Measurements from ENCODE around the gene TTC34.
A peak's percentile ranks its signal among the peaks of the same experiment; 100 is the strongest.

The TTC34 gene

GRCh38 chr1:2646837-2647236 is 154.7 kb downstream of the TTC34 start:
- TF ChIP-seq GATA2 (IDR thresholded peaks at IDR 0.05; ENCODE audit: low read depth, low read length) (no peak), GATA3 (IDR thresholded peaks at IDR 0.05; ENCODE audit: low read depth, low read length) (no peak)

- no peak for TF ChIP-seq GATA3 (IDR thresholded peaks at IDR 0.05; ENCODE audit: low read depth, low read length)
- no peak for TF ChIP-seq GATA2 (IDR thresholded peaks at IDR 0.05; ENCODE audit: low read depth, low read length)
Measured at GRCh38 chr1:2645776-2646175, 155.7 kb downstream of the TTC34 start.

GRCh38 chr1:2645143-2645542 is 156.3 kb downstream of the TTC34 start:
- TF ChIP-seq GATA3 (IDR thresholded peaks at IDR 0.05; ENCODE audit: low read depth, low read length): no peak
- TF ChIP-seq GATA2 (IDR thresholded peaks at IDR 0.05; ENCODE audit: low read depth, low read length): no peak

GRCh38 chr1:2644591-2645101 is 156.8 kb downstream of the TTC34 start:
- TF ChIP-seq GATA2 (IDR thresholded peaks at IDR 0.05; ENCODE audit: low read depth, low read length): no peak

GRCh38 chr1:2644171-2644570 is 157.3 kb downstream of the TTC34 start:
- no peak for TF ChIP-seq GATA3 (IDR thresholded peaks at IDR 0.05; ENCODE audit: low read depth, low read length)
- TF ChIP-seq GATA2 (IDR thresholded peaks at IDR 0.05; ENCODE audit: low read depth, low read length): no peak

GRCh38 chr1:2643414-2644077 is 157.9 kb downstream of the TTC34 start:
- no peak for TF ChIP-seq GATA3 (IDR thresholded peaks at IDR 0.05; ENCODE audit: low read depth, low read length)

GRCh38 chr1:2642560-2643413 is 158.7 kb downstream of the TTC34 start:
- TF ChIP-seq GATA2 (IDR thresholded peaks at IDR 0.05; ENCODE audit: low read depth, low read length) (0 out of 2 replicates have a peak, but pooled peaks have one; percentile 6), GATA3 (IDR thresholded peaks at IDR 0.05; ENCODE audit: low read depth, low read length) (no peak)

- no peak for TF ChIP-seq GATA3 (IDR thresholded peaks at IDR 0.05; ENCODE audit: low read depth, low read length)
- TF ChIP-seq GATA2 (IDR thresholded peaks at IDR 0.05; ENCODE audit: low read depth, low read length): no peak
Measured at GRCh38 chr1:2642131-2642559, 159.3 kb downstream of the TTC34 start.

GRCh38 chr1:2641381-2642130 is 159.9 kb downstream of the TTC34 start:
- TF ChIP-seq GATA3 (IDR thresholded peaks at IDR 0.05; ENCODE audit: low read depth, low read length) (no peak), GATA2 (IDR thresholded peaks at IDR 0.05; ENCODE audit: low read depth, low read length) (no peak)

GRCh38 chr1:2640626-2641025 is 160.9 kb downstream of the TTC34 start:
- TF ChIP-seq GATA3 (IDR thresholded peaks at IDR 0.05; ENCODE audit: low read depth, low read length) (no peak), GATA2 (IDR thresholded peaks at IDR 0.05; ENCODE audit: low read depth, low read length) (no peak)

GRCh38 chr1:2639607-2640521 is 161.6 kb downstream of the TTC34 start:
- TF ChIP-seq GATA3 (IDR thresholded peaks at IDR 0.05; ENCODE audit: low read depth, low read length): no peak
- no peak for TF ChIP-seq GATA2 (IDR thresholded peaks at IDR 0.05; ENCODE audit: low read depth, low read length)

- TF ChIP-seq GATA2 (IDR thresholded peaks at IDR 0.05; ENCODE audit: low read depth, low read length) (no peak), GATA3 (IDR thresholded peaks at IDR 0.05; ENCODE audit: low read depth, low read length) (no peak)
Measured at GRCh38 chr1:2639203-2639602, 162.3 kb downstream of the TTC34 start.

GRCh38 chr1:2638466-2639115 is 162.9 kb downstream of the TTC34 start:
- TF ChIP-seq GATA3 (IDR thresholded peaks at IDR 0.05; ENCODE audit: low read depth, low read length) (no peak), GATA2 (IDR thresholded peaks at IDR 0.05; ENCODE audit: low read depth, low read length) (no peak)
